HepG2 (cell line): Measurements from ENCODE around the gene LRRN4CL. TPM values are rescaled to one million over a fixed set of nuclear protein-coding genes. Genes with fewer than 3 reads are reported as not detected.

Experiments
- CCDC6 ChIP-seq: sonication (generic); formaldehyde crosslinking; IDR thresholded peaks from 2 replicates; pipeline ENCODE4 v1.8.1; 2022; ENCODE audit warnings: mild to moderate bottlenecking, missing genetic modification reagents, moderate library complexity
- EHMT2 ChIP-seq: fragments of 200-600 bp; sonication (generic); IDR thresholded peaks from 2 replicates; pipeline ENCODE4 v1.7.0; 2017; ENCODE audit warnings: antibody characterized with exemption, low read depth, low read length, borderline replicate concordance
- EZH2 ChIP-seq: conservative IDR thresholded peaks from 2 replicates; pipeline ENCODE4 v1.6.1; 2012; ENCODE audit warnings: mild to moderate bottlenecking, low read depth, low read length, moderate library complexity
- JARID2 ChIP-seq: sonication (generic); formaldehyde crosslinking; IDR thresholded peaks from 2 replicates; pipeline ENCODE4 v1.8.1; 2023; ENCODE audit warnings: missing genetic modification reagents, inconsistent platforms; ENCODE audit not compliant: insufficient replicate concordance
- KLF12 ChIP-seq: sonication (generic); formaldehyde crosslinking; IDR thresholded peaks from 2 replicates; pipeline ENCODE4 v1.4.0; 2020; ENCODE audit warnings: missing genetic modification reagents, borderline replicate concordance
- KLF9 ChIP-seq: IDR thresholded peaks from 2 replicates; pipeline ENCODE4 v1.6.1; 2016; ENCODE audit warnings: low read depth
- NR2F6 ChIP-seq, 2 experiments: IDR thresholded peaks; 2 replicates each; pipeline ENCODE4 v1.6.1; 2016; ENCODE audit warnings: antibody characterized with exemption in 1 of 2, mild to moderate bottlenecking in 1 of 2
- POGZ ChIP-seq: sonication (generic); formaldehyde crosslinking; IDR thresholded peaks from 2 replicates; pipeline ENCODE4 v1.4.0; 2020; ENCODE audit warnings: mild to moderate bottlenecking, missing genetic modification reagents
- SALL1 ChIP-seq: sonication (generic); formaldehyde crosslinking; IDR thresholded peaks from 2 replicates; pipeline ENCODE4 v1.8.0; 2022; ENCODE audit warnings: mild to moderate bottlenecking, missing genetic modification reagents
- SETDB1 ChIP-seq: sonication (generic); formaldehyde crosslinking; IDR thresholded peaks from 2 replicates; pipeline ENCODE4 v1.5.1; 2020; ENCODE audit warnings: missing genetic modification reagents, mild to moderate bottlenecking, borderline replicate concordance
- SMC3 ChIP-seq: IDR thresholded peaks from 2 replicates; pipeline ENCODE4 v1.6.1; 2011; ENCODE audit warnings: low read length, improper control_type of control experiment
- TOPORS ChIP-seq: sonication (generic); formaldehyde crosslinking; IDR thresholded peaks from 2 replicates; pipeline ENCODE4 v1.8.0; 2023; ENCODE audit warnings: mild to moderate bottlenecking, missing genetic modification reagents
- ZBTB26 ChIP-seq: IDR thresholded peaks from 2 replicates; pipeline ENCODE4 v1.6.1; 2016; ENCODE audit warnings: missing compliant biosample characterization, missing genetic modification reagents, borderline replicate concordance
- ZNF24 ChIP-seq: fragments of 450-650 bp; IDR thresholded peaks from 2 replicates; pipeline ENCODE4 v1.6.1; 2017; ENCODE audit warnings: antibody characterized with exemption, mild to moderate bottlenecking
- ZNF263 ChIP-seq: sonication (generic); formaldehyde crosslinking; IDR thresholded peaks from 2 replicates; pipeline ENCODE4 v1.4.0; 2020; ENCODE audit warnings: missing genetic modification reagents
- ZNF276 ChIP-seq: sonication (generic); formaldehyde crosslinking; IDR thresholded peaks from 2 replicates; pipeline ENCODE4 v1.4.0; 2020; ENCODE audit warnings: mild to moderate bottlenecking, low read depth, missing genetic modification reagents
- ZNF549 ChIP-seq: sonication (generic); formaldehyde crosslinking; IDR thresholded peaks from 2 replicates; pipeline ENCODE4 v1.5.0; 2020; ENCODE audit warnings: missing genetic modification reagents
- ZNF562 ChIP-seq: sonication (generic); formaldehyde crosslinking; IDR thresholded peaks from 2 replicates; pipeline ENCODE4 v1.8.0; 2022; ENCODE audit warnings: missing genetic modification reagents, borderline replicate concordance
- ZNF772 ChIP-seq: sonication (generic); formaldehyde crosslinking; IDR thresholded peaks from 2 replicates; pipeline ENCODE4 v1.5.0; 2020; ENCODE audit warnings: mild to moderate bottlenecking, missing genetic modification reagents
- ZNF792 ChIP-seq: IDR thresholded peaks from 2 replicates; pipeline ENCODE4 v1.6.1; 2016
- ZZZ3 ChIP-seq: sonication (generic); formaldehyde crosslinking; IDR thresholded peaks from 2 replicates; pipeline ENCODE4 v1.4.0; 2020; ENCODE audit warnings: missing genetic modification reagents, mild to moderate bottlenecking, borderline replicate concordance
- polyA plus RNA-seq, 8 experiments: library from polyadenylated mRNA; depleted of rRNA in 3 of 8; stranded (reverse) in 7 of 8; unstranded in 1 of 8; fragments of >200 nt; fragmentation: Illumina TruSeq in 4 of 8; extraction: Trizol in 4 of 8; gene quantifications; 2 replicates each; pipeline versions ENCODE4 v1.2.1 to v1.2.3, GENCODE V29; 2011 to 2016; ENCODE audit warnings: low read depth in 4 of 8, missing spikeins in 1 of 8, mixed read lengths in 1 of 8; ENCODE audit not compliant: insufficient read depth in 1 of 8
- total RNA-seq, 5 experiments: library from RNA; depleted of rRNA; stranded (reverse); fragments of >200 nt; fragmentation: Illumina TruSeq; extraction: Trizol; gene quantifications; 2 replicates each; pipeline ENCODE4 v1.2.3, GENCODE V29; 2016; ENCODE audit warnings: low read depth in 1 of 5
- TF ChIP-seq, protein P1 (sequence below): sonication (generic); formaldehyde crosslinking; IDR thresholded peaks from 2 replicates; pipeline ENCODE4 v1.5.0; 2020; ENCODE audit warnings: mild to moderate bottlenecking, missing genetic modification reagents
- TF ChIP-seq, protein P2 (sequence below): sonication (generic); IDR thresholded peaks from 2 replicates; pipeline ENCODE4 v1.6.1; 2016; ENCODE audit warnings: low read depth, borderline replicate concordance

LRRN4CL gene
- total and polyA plus RNA-seq, 2 of the 13 experiments (the other 11 are each of a cell fraction or from before 2014, with no cell fraction given) = 0.11 TPM; not detected in 1

GRCh38 chr11:62727165-62727871 lies 38.0 kb upstream of the LRRN4CL start, which contains the start of gene HNRNPUL2 (continued):
- TF ChIP-seq JARID2 (CRISPR knock-in tag) = no peak
- no peak for TF ChIP-seq EHMT2
- 0 out of 2 replicates have a peak, but pooled peaks have one; percentile 20 for TF ChIP-seq ZNF562 (CRISPR knock-in tag)
- TF ChIP-seq ZNF24 = peak; percentile 28; the same call in 1 of the 2 replicates
- TF ChIP-seq POGZ = no peak
- TF ChIP-seq ZNF263 (CRISPR knock-in tag) = no peak; the same call in none of the 2 replicates
- peak; percentile 90; the same call in 1 of the 2 replicates for TF ChIP-seq SALL1 (CRISPR knock-in tag)
- peak; percentile 80 for TF ChIP-seq ZBTB26 (CRISPR knock-in tag)
- TF ChIP-seq, protein P1, sequence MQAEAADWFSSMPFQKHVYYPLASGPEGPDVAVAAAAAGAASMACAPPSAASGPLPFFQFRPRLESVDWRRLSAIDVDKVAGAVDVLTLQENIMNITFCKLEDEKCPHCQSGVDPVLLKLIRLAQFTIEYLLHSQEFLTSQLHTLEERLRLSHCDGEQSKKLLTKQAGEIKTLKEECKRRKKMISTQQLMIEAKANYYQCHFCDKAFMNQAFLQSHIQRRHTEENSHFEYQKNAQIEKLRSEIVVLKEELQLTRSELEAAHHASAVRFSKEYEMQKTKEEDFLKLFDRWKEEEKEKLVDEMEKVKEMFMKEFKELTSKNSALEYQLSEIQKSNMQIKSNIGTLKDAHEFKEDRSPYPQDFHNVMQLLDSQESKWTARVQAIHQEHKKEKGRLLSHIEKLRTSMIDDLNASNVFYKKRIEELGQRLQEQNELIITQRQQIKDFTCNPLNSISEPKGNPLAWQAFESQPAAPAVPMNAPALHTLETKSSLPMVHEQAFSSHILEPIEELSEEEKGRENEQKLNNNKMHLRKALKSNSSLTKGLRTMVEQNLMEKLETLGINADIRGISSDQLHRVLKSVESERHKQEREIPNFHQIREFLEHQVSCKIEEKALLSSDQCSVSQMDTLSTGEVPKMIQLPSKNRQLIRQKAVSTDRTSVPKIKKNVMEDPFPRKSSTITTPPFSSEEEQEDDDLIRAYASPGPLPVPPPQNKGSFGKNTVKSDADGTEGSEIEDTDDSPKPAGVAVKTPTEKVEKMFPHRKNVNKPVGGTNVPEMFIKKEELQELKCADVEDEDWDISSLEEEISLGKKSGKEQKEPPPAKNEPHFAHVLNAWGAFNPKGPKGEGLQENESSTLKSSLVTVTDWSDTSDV (CRISPR knock-in tag) = peak; percentile 95
- TF ChIP-seq EZH2 = no peak
- no peak for TF ChIP-seq SETDB1 (CRISPR knock-in tag)
- no peak for TF ChIP-seq ZNF549 (CRISPR knock-in tag)
- peak; percentile 52; the same call in 1 of the 2 replicates for TF ChIP-seq KLF9 (CRISPR knock-in tag)
- no peak for TF ChIP-seq NR2F6 (IDR thresholded peaks at IDR 0.05)
- no peak; the same call in 1 of the 2 replicates for TF ChIP-seq NR2F6 (CRISPR knock-in tag; IDR thresholded peaks at IDR 0.05)
- no peak for TF ChIP-seq ZZZ3 (CRISPR knock-in tag)
- peak; percentile 91; the same call in 1 of the 2 replicates for TF ChIP-seq KLF12
- peak; percentile 95; the same call in 1 of the 2 replicates for TF ChIP-seq ZNF276 (CRISPR knock-in tag)
- peak; percentile 86; the same call in 1 of the 2 replicates for TF ChIP-seq ZNF772 (CRISPR knock-in tag)
- TF ChIP-seq TOPORS (CRISPR knock-in tag) = peak; percentile 93
- peak; percentile 80 for TF ChIP-seq ZNF792 (CRISPR knock-in tag)
- peak; percentile 97 for TF ChIP-seq CCDC6
- no peak for TF ChIP-seq SMC3
- TF ChIP-seq, protein P2, sequence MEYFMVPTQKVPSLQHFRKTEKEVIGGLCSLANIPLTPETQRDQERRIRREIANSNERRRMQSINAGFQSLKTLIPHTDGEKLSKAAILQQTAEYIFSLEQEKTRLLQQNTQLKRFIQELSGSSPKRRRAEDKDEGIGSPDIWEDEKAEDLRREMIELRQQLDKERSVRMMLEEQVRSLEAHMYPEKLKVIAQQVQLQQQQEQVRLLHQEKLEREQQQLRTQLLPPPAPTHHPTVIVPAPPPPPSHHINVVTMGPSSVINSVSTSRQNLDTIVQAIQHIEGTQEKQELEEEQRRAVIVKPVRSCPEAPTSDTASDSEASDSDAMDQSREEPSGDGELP = no peak
